HG03571 (cell line): ENCODE results near the gene SLC2A14.
"Not testable (repeated sequence)": the region's sequence is repeated elsewhere in the genome, so short reads cannot be mapped to it uniquely, and the experiment has no call there.

ENCODE experiments used
- ATAC-seq: cut with Tn5 transposase; IDR thresholded peaks from one replicate; pipeline ENCODE4 v1.9.1; 2021; ENCODE audit not compliant: unreplicated experiment

Gene SLC2A14

DNA sequence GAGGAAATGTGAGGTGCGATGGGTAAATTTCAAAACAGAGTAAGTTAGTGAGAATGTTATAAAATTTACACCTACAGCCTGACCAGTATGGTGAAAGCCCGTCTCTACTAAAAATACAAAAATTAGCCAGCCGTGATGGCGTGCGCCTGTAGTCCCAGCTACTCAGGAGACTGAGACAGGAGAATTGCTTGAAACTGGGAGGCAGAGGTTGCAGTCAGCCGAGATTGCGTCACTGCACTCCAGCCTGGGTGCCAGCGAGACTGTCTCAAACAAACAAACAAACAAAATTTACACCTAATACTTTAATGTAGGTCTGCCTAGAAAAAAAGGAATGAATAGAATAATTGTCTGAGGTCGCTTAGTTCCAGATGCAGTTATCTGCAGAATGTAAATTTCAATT, 37.6 kb downstream of the SLC2A14 start:
- ATAC-seq = no peak

DNA sequence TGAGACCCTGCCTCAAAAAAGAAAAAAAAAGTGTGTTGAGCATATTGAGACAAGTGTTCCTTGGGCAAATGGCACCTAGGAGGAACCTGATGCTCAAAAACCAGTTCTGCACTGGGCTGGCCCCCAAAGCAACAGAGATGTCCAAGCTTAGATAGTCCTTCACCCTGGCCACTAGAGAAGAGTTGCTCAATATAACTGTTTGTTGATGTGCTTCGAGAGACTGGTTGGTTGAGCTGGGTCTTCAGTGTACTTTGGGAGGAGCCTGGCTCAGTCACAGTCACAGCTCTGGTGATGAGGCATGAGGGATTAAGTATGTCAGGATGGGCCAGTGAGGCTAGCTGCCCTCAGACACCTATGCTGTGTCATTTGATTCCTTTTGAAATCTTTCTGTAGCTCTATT, 38.0 kb downstream of the SLC2A14 start:
- ATAC-seq = no peak

DNA sequence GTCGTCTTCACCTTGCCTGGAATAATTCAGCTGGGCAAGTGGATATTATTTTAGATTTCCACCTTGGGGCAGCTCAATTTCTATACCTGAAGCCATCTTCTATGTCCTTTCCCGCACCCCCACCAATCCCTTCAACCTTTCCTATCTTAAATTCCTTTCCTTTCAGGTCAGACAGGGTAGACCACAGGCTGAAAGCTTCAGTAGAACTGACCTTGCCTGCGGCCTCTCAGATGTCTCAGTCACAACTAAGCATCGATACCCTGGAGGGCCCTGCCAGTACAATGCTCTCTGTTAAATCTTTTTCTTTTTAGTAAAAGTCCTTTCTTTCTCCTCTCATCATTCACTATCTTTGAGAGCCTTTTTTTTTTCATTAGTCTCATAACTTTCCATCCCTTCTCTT, 38.9 kb downstream of the SLC2A14 start:
- no peak for ATAC-seq

DNA sequence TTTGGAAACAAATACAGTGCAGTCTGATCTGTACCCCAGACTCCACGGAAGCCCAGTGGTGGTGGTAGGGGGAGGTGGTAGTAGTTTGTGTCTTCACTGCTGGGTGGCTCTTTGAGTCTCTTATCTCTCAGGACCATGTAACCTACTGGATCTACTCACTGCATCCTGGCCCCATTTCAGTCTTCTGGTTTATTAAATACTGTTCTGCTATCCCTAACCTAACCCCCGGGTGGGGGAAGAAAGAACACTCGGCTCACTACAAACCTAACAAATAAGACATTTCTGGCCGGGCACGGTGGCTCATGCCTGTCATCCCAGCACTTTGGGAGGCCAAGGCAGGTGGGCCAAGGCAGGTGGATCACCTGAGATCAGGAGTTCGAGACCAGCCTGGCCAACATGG, 39.5 kb downstream of the SLC2A14 start:
- ATAC-seq = not testable (repeated sequence)

DNA sequence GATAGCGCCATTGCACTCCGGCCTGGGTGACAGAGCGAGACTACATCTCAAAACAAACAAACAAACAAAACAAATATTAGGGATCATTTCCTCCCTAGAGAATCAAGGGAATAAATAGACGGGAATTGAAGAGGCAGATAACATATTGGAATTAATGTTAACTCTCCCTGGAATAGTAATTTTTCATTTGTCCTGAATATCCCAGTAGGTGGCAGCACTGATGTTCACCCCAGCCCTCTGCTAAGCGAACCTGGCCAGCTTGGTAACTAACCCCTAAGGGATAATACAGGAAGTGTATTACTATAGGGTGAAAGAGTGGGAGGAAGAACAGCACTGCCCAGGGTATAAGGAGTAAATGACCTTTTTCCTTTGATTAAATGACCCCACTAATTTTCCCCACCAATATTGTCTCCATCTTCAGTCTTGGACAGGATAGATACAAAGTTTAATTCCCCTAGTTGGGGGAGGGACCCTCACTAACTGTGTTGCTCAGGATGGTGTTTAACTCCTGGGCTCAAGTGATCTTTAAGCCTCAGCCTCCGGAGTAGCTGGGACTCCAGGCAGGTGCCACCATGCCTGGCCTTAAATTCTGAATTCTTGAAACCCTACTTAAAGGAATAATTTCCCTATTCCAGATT, 40.5 kb downstream of the SLC2A14 start:
- ATAC-seq = no peak

GRCh38 chr12:7829737-7830136, 43.0 kb downstream of the SLC2A14 start:
- ATAC-seq = not testable (repeated sequence)

DNA sequence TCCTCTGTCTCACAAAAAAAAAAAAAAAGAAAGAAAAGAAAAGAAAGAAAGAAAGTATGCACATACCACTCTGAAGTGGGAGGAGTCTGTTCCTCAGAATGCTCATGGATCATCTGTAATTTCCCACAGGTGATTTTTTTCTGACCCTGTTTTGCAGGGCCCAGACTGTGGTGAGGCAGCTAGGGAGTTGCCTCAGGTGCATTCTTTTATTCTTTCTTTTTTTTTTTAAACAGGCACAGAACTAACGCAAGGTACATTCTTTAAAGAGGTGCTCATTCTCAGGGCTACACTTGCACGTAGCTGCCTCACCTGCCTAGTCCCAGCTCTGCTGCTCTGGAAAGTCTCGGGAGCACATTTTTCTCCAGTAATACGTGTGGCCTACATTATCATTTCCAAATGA, 47.0 kb downstream of the SLC2A14 start:
- ATAC-seq = not testable (repeated sequence)

DNA sequence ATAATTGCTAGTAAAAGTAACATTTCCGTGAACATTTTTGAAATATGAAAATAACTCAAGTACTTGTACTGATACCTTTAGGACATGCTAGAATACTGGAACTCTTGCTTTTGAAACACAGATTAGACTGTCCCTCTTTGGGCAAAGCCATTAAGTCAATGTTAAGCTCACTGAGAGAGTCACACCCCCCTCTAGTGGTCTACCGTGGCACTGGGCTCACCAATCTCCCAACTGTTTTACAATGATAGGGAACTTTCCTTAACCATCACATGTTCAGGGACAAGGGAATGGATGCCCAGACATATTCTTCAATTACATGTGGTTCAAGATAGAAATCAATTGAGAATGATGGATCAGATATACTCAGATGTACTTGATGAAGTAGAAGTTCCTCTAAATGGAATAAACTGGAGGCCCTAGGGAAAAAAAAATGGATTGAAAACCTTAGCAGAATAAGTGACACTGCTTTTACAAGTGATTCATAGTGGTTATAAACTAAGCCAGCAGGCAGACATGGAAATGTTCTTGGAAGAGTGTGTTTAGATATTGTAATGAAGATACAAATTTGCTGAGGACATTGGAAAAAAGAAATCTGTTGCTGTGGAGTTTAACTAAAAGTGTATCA, 65.7 kb downstream of the SLC2A14 start:
- ATAC-seq = no peak

- ATAC-seq = not testable (repeated sequence)
These were observed 66.4 kb downstream of the SLC2A14 start for GRCh38 chr12:7806319-7806718.

DNA sequence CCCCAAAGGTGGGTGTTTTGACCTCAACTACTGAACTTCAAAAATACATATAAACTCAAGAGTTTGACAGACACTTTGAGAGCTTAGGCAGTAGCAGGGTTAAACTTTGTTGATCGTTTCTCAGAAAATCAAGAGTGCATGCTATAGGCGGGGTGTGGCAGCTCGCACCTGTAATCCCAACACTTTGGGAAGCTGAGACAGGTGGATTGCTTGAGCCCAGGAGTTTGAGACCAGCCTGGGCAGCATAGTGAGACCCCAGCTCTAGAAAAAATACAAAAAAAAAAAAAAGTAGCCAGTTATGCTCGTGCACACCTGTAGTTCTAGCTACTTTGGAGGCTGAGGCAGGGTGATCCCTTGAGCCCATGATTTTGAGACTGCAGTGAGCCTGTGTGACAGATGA, 71.3 kb downstream of the SLC2A14 start:
- ATAC-seq = no peak

- not testable (repeated sequence) for ATAC-seq
These were observed 73.9 kb downstream of the SLC2A14 start for GRCh38 chr12:7798750-7799308.

DNA sequence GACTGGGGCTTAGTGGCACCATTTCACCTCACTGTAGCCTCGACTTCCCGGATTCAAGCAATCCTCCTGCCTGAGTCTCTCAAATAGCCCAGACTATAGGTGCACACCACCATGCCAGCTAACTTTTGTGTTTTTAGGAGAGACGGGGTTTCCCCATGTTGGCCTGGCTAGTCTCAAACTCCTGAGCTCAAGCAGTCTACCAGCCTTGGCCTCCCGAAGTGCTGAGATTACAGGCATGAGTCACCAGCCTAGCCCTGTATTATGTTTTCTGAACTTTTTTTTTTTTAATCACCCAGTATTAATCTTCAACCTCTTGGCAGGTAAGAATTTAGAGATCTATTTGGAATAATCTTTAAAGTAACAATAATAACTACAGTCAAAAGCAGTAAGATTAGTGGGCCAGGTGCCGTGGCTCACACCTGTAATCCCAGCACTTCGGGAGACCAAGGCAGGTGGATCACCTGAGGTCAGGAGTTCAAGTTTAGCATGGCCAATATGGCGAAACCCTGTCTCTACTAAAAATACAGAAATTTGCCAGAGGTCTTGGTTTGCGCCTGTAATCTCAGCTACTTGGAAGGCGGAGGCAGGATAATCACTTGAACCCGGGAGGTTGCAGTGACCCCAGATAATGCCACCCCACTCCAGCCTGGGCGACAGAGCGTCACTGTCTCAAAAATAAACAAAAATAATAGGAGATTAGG, 74.9 kb downstream of the SLC2A14 start:
- ATAC-seq = no peak

- not testable (repeated sequence) for ATAC-seq
These were observed 75.4 kb downstream of the SLC2A14 start for GRCh38 chr12:7797269-7797668.

GRCh38 chr12:7793211-7793610, 79.5 kb downstream of the SLC2A14 start:
- ATAC-seq = no peak

- not testable (repeated sequence) for ATAC-seq
These were observed 83.7 kb downstream of the SLC2A14 start, which contains the start of gene NANOG for GRCh38 chr12:7788884-7789528. TSS of gene NANOG (plus strand) at chr12:7789402. CDS start at chr12:7789615, 213 bp downstream.

GRCh38 chr12:7788294-7788660, 84.4 kb downstream of the SLC2A14 start:
- ATAC-seq = no peak

GRCh38 chr12:7787574-7788293, 85.0 kb downstream of the SLC2A14 start:
- no peak for ATAC-seq

DNA sequence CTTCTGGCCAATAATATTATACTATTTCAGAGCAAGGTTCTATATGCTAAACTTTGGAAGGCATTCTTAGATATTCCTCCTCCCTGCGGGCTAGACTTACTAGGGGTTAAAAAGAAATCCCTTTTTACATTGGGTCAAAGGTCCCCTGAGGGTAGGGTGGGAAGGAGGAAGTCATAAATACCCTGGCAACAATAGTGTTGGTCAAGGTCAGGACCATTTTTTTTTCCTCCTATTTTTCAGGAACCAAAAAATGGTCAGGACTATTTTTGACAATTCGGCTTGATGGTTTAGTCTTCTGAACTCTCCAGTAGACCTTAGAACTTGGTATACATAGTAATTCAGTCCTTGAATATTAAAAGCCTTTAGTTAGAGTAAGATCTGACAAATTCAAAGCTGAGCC, 88.0 kb downstream of the SLC2A14 start:
- ATAC-seq = no peak

- ATAC-seq = not testable (repeated sequence)
These were observed 89.3 kb downstream of the SLC2A14 start for GRCh38 chr12:7783433-7783832.

DNA sequence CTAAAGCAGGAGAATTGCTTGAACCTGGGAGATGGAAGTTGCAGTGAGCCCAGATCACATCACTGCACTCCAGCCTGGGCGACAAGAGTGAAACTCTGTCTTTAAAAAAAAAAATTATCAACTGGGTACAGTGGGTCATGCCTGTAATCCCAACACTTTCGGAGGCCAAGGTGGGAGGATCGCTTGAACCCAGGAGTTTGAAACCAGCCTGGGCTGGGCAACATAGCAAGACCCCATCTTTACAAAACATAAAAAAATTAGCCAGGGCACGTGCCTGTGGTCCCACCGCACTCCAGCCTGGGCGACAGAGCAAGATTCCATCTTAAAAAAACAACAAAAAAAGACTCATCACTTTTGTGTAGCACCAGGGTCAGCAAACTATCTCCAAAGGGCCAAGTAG, 90.7 kb downstream of the SLC2A14 start:
- ATAC-seq = no peak

DNA sequence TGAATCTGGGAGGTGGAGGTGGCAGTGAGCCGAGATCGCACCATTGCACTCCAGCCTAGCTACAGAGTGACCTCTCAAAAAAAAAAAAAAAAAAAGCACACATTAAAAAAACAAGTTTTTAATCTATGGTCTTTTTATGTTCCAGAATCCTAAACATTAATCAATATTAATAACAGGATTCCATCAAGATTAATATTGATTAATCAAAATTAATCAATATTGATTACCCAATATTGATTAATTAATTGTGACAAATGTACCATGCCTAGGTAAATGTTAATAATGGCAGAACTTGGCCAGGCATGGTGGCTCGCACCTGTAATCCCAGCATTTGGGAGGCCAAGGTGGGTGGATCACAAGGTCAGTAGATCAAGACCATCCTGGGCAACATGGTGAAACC, 91.4 kb downstream of the SLC2A14 start:
- ATAC-seq = no peak
